Progenitor cell of endocrine pancreas (in vitro differentiated cells): Measurements from ENCODE around the gene RIF1. TPM values are rescaled to one million over a fixed set of nuclear protein-coding genes. Genes with fewer than 3 reads are reported as not detected.

ENCODE experiments used
- DNase-seq: peaks from one replicate; pipeline ENCODE4 v3.0.0; 2021; ENCODE audit warnings: low spot score; ENCODE audit not compliant: unreplicated experiment
- H3K27ac Mint-ChIP-seq: 2 replicates; pipeline ENCODE4 v1.8.0; 2021; ENCODE audit warnings: mild to moderate bottlenecking, moderate library complexity, mixed read lengths
- H3K27me3 Mint-ChIP-seq: 2 replicates; pipeline ENCODE4 v1.8.0; 2021; ENCODE audit warnings: mixed read lengths
- H3K36me3 Mint-ChIP-seq: 2 replicates; pipeline ENCODE4 v1.8.0; 2022; ENCODE audit warnings: mixed read lengths; ENCODE audit not compliant: insufficient read depth
- H3K4me1 Mint-ChIP-seq: 2 replicates; pipeline ENCODE4 v1.8.0; 2021; ENCODE audit warnings: low read depth, mixed read lengths
- H3K4me3 Mint-ChIP-seq: 2 replicates; pipeline ENCODE4 v1.8.0; 2021; ENCODE audit warnings: low read depth, mild to moderate bottlenecking, moderate library complexity, mixed read lengths
- H3K9me3 Mint-ChIP-seq: 2 replicates; pipeline ENCODE4 v1.8.0; 2021; ENCODE audit warnings: low read depth, mixed read lengths
- long read RNA-seq: library from polyadenylated mRNA; unstranded; transcript quantifications from one replicate; pipeline ENCODE4 v2.0.0, GENCODE V29; 2020
- total RNA-seq: library from RNA; stranded (reverse); gene quantifications from 2 replicates; pipeline ENCODE4 v1.2.1, GENCODE V29; 2021
- TF ChIP-seq, protein P1 (sequence below): fragments of 200-600 bp; sonication (generic); IDR thresholded peaks from one replicate; pipeline ENCODE4 v1.5.0; 2021; ENCODE audit warnings: antibody characterized with exemption, mild to moderate bottlenecking; ENCODE audit not compliant: unreplicated experiment

Gene RIF1, protein sequence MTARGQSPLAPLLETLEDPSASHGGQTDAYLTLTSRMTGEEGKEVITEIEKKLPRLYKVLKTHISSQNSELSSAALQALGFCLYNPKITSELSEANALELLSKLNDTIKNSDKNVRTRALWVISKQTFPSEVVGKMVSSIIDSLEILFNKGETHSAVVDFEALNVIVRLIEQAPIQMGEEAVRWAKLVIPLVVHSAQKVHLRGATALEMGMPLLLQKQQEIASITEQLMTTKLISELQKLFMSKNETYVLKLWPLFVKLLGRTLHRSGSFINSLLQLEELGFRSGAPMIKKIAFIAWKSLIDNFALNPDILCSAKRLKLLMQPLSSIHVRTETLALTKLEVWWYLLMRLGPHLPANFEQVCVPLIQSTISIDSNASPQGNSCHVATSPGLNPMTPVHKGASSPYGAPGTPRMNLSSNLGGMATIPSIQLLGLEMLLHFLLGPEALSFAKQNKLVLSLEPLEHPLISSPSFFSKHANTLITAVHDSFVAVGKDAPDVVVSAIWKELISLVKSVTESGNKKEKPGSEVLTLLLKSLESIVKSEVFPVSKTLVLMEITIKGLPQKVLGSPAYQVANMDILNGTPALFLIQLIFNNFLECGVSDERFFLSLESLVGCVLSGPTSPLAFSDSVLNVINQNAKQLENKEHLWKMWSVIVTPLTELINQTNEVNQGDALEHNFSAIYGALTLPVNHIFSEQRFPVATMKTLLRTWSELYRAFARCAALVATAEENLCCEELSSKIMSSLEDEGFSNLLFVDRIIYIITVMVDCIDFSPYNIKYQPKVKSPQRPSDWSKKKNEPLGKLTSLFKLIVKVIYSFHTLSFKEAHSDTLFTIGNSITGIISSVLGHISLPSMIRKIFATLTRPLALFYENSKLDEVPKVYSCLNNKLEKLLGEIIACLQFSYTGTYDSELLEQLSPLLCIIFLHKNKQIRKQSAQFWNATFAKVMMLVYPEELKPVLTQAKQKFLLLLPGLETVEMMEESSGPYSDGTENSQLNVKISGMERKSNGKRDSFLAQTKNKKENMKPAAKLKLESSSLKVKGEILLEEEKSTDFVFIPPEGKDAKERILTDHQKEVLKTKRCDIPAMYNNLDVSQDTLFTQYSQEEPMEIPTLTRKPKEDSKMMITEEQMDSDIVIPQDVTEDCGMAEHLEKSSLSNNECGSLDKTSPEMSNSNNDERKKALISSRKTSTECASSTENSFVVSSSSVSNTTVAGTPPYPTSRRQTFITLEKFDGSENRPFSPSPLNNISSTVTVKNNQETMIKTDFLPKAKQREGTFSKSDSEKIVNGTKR (N-terminal part only)
- total RNA-seq = 53.0 and 54.4 TPM in 2 replicates
- long read RNA-seq, partial matches to known transcripts = 169 of 224 reads
- long read RNA-seq, other reads (novel, unspliced or antisense) = 55 of 224 reads

DNA sequence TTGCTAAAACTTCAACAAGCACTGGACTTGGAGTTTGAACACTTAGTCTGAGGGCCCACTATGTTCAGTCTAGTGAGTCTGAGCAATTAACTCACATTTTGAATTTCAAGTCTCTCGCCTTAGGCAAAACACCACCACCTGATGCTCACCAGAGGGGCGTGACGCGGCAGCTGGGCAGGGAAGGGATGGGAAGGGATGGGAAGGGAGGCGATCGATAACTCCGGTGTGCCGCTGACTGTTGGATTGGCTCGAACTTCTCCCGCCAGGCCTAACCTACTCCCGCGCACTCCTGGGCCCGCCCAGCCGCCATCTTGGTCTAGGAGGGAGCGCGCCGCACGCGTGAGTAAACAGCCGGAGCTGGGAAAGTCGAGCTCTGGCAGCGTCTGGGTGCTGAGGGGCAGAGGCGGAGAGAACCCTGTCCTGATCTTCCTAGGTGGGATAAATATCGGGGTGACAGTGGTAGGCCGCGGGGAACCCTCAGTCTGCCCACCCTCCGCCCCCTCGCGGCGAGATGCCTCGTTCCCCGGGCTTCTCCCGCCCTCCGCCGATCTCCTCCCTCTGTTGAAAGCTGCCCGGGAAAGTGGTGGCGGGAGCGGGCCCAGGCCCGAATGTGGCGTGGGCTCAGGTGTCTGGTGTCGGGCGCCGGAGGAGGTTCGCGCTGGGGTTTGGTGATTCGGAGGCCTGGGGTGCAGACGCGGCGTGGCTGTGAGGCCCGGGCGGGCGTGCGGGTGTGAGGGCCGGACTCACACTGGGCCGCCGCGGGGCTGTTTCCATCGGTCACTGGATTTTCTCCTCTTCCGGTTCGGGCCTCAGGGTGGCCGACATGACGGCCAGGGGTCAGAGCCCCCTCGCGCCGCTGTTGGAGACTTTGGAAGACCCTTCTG, at the start of gene RIF1:
Gene RIF1, plus strand, starts transcription at position 302 of the 884 bp plus-strand sequence. Its CDS starts 522 bp downstream, at position 824.
- Mint-ChIP-seq H3K4me1 (peaks cover 9% of the 10 kb centered on the region), H3K27me3 (no peaks in the 10 kb centered on the region)

DNA sequence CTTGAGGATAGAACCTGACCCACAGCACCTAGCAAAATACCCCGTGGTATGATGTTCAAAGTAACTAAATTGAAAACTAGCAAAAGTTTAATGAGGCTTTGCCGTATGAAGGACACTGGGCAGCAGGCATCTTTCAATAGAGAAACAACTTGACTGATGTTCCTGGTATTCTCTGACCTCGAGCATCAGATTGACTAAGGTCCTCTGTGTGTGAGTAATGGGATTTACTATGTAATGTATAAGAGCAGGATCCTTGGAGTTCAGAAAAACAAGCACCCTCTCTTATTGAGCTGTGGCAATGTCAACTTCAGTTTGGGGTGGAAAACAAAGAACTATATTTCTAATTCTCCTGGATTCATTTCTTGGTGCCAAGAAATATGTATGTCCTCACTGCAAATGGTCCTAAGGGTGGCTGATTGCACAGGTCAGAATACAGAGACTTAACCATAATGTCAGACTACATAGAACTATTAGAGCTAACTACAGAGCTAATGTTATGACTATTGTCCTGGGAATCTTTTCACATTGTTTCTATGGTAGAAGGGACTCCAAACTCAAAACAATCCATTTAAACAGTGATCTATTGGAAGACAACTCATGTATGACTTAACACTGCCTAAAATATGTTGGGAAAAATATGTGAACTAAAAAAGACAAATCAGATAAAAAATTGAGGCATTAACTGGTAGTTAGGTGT, 47.9 kb upstream of the RIF1 start:
- H3K4me1 Mint-ChIP-seq = peaks cover 4% of the 10 kb centered on the region
- no peak overlapping the region for H3K27ac Mint-ChIP-seq
- H3K9me3 Mint-ChIP-seq = no peaks in the 10 kb centered on the region
- TF ChIP-seq, protein P1, sequence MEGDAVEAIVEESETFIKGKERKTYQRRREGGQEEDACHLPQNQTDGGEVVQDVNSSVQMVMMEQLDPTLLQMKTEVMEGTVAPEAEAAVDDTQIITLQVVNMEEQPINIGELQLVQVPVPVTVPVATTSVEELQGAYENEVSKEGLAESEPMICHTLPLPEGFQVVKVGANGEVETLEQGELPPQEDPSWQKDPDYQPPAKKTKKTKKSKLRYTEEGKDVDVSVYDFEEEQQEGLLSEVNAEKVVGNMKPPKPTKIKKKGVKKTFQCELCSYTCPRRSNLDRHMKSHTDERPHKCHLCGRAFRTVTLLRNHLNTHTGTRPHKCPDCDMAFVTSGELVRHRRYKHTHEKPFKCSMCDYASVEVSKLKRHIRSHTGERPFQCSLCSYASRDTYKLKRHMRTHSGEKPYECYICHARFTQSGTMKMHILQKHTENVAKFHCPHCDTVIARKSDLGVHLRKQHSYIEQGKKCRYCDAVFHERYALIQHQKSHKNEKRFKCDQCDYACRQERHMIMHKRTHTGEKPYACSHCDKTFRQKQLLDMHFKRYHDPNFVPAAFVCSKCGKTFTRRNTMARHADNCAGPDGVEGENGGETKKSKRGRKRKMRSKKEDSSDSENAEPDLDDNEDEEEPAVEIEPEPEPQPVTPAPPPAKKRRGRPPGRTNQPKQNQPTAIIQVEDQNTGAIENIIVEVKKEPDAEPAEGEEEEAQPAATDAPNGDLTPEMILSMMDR = no peak
- H3K27me3 Mint-ChIP-seq = no peaks in the 10 kb centered on the region
- no peaks in the 10 kb centered on the region for H3K36me3 Mint-ChIP-seq
- DNase-seq = no peak
- no peak overlapping the region for H3K4me3 Mint-ChIP-seq

More for the DNA sequence above, at the start of gene RIF1:
- Mint-ChIP-seq H3K4me3 (peak within 1 kb of the TSS; percentile 98), H3K36me3 (peaks cover 12% of the 10 kb centered on the region), H3K9me3 (no peaks in the 10 kb centered on the region), H3K27ac (peak within 1 kb of the TSS; percentile 98)
- DNase-seq = peak; percentile 82
- TF ChIP-seq, protein P1 = peak; percentile 66

DNA sequence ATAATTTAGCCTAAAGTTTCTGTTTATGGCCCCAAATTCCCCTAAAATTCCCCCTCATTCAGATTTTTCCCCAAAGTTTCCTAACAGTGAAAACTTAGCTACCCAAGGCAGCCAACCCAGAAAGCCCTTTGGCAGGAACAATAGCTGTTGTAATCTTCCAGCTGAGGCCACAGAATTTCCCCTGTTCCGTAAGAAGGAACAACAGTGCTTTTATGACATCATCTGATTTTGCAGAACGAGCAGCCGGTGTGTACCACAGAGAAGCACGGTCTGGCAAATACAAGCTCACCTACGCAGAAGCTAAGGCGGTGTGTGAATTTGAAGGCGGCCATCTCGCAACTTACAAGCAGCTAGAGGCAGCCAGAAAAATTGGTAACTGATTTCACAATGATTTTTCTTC, 46.0 kb upstream of the RIF1 start:
- Mint-ChIP-seq H3K4me1 (no peaks in the 10 kb centered on the region), H3K4me3 (no peak overlapping the region), H3K9me3 (no peaks in the 10 kb centered on the region), H3K27ac (no peak overlapping the region), H3K27me3 (no peaks in the 10 kb centered on the region), H3K36me3 (no peaks in the 10 kb centered on the region)
- TF ChIP-seq, protein P1 = no peak
- DNase-seq = no peak

DNA sequence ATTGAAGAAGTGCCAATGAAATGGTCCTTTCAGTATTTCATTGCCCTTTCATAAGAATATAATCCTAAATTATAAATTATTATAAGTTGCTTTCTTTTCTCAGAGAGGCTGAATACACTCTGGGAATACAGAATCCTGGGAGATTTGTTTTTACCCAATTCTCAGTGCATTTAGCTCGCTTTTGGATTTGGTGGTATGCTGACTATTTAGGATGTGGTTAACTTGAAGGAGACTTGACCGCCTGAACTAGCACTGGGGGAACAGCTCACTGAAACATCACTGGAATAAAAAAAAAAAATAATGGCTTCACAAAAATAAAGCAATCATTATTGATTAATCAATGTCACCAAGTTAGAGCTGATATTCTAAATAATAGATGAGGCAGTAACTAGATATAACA, 42.1 kb upstream of the RIF1 start:
- DNase-seq = no peak
- Mint-ChIP-seq H3K9me3 (no peaks in the 10 kb centered on the region), H3K4me3 (no peak overlapping the region), H3K27me3 (no peaks in the 10 kb centered on the region), H3K36me3 (no peaks in the 10 kb centered on the region), H3K4me1 (no peaks in the 10 kb centered on the region), H3K27ac (no peak overlapping the region)
- TF ChIP-seq, protein P1 = no peak
